ENCODE results near the gene LACTB. TPM values are rescaled to one million over a fixed set of nuclear protein-coding genes. Genes with fewer than 3 reads are reported as not detected.

LACTB gene
- total RNA-seq, 6 experiments from 2014 or later = 16.4 to 34.8 (median 21.5) TPM

DNA sequence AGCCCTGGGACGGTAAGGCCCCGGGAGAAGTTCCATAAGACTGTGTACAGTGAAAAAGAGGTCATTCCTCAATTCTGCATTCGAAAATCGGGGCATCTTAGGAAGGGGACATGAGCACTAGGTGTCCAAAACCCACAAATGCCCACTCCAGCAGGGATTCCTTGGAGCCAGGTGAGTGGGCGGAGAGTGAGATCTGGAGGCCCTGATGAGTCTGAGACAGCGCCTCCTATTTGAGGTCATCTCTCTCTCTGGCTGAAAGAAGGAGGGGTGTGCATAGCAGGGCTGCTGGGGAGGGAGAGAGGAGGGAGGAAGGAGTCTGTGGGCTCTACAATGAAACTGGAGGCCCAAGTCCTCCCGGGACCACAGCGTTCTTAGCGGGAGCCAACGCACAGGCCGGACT lies 38.1 kb upstream of the LACTB start:
- WGBS (ENCODE audit: insufficient coverage, low coverage, low lambda C conversion rate, missing lambda C conversion rate) = 89% methylated on average over 4 of the region's 11 CpGs
- DNase-seq = no peak

DNA sequence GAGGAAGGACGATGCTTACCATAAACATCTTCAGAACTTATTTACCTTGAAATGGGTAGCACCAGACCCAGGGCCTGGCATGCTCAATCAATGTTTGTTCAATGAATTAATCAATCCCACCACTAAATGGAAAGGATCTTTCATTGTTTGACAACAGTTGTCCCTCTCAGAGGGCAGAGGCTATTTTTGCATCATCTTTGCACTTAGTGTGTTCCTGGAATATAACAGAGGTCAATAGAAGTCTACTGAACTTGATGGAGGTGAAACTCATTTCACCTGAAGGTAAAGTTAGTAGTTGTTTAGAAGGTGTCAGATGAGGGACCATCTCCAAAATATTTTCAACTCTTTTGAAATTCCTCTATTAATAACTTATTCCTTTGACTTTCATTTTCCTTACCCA lies 36.9 kb upstream of the LACTB start:
- DNase-seq (no peak), ATAC-seq (peak in 2 of 4 donors; percentile 73 to 75)
- Histone ChIP-seq H3K27ac (no peak overlapping the region), H3K9me3 (no peaks in the 10 kb centered on the region), H3K27me3 (no peaks in the 10 kb centered on the region), H3K4me1 (peaks cover 0 to 14% (median 0%) of the 10 kb centered on the region in 4 donors), H3K36me3 (no peaks in the 10 kb centered on the region), H3K4me3 (no peak overlapping the region)
- TF ChIP-seq CTCF (IDR thresholded peaks at IDR 0.05) (no peak), POLR2A (IDR thresholded peaks at IDR 0.05) (no peak)
- intact Hi-C loops (cut with DNase I) = loop anchor here in 1 of 2 donors (10.0 kb wide), 1 partner anchor 240 kb away; no protein-coding TSS in a partner anchor
- WGBS (ENCODE audit: insufficient coverage, low coverage, low lambda C conversion rate, missing lambda C conversion rate) = 60% methylated on average over 1 of the region's 1 CpG

More for the DNA sequence above, 38.1 kb upstream of the LACTB start:
- H3K9me3 ChIP-seq = no peaks in the 10 kb centered on the region
- no peak for ATAC-seq
- TF ChIP-seq POLR2A (IDR thresholded peaks at IDR 0.05) (no peak), CTCF (IDR thresholded peaks at IDR 0.05) (no peak)
- H3K4me1 ChIP-seq = peaks cover 0 to 14% (median 0%) of the 10 kb centered on the region in 4 donors
- intact Hi-C loops (cut with DNase I) = loop anchor here in 1 of 2 donors (10.0 kb wide), 1 partner anchor 239 kb away; no protein-coding TSS in a partner anchor
- H3K27me3 ChIP-seq = no peaks in the 10 kb centered on the region
- no peak overlapping the region for H3K27ac ChIP-seq
- H3K4me3 ChIP-seq = no peak overlapping the region
- no peaks in the 10 kb centered on the region for H3K36me3 ChIP-seq

GRCh38 chr15:63085289-63085688 lies 36.4 kb upstream of the LACTB start:
- no peak overlapping the region for H3K4me3 ChIP-seq
- no peaks in the 10 kb centered on the region for H3K9me3 ChIP-seq
- intact Hi-C loops (cut with DNase I) = loop anchor here in 1 of 2 donors (10.0 kb wide), 1 partner anchor 240 kb away; no protein-coding TSS in a partner anchor
- TF ChIP-seq POLR2A (IDR thresholded peaks at IDR 0.05) (no peak), CTCF (IDR thresholded peaks at IDR 0.05) (no peak)
- DNase-seq (no peak), ATAC-seq (no peak)
- peaks cover 0 to 14% (median 0%) of the 10 kb centered on the region in 4 donors for H3K4me1 ChIP-seq
- H3K27ac ChIP-seq = no peak overlapping the region
- no peaks in the 10 kb centered on the region for H3K36me3 ChIP-seq
- H3K27me3 ChIP-seq = no peaks in the 10 kb centered on the region
- 86% methylated on average over 4 of the region's 4 CpGs for WGBS (ENCODE audit: insufficient coverage, low coverage, low lambda C conversion rate, missing lambda C conversion rate)

DNA sequence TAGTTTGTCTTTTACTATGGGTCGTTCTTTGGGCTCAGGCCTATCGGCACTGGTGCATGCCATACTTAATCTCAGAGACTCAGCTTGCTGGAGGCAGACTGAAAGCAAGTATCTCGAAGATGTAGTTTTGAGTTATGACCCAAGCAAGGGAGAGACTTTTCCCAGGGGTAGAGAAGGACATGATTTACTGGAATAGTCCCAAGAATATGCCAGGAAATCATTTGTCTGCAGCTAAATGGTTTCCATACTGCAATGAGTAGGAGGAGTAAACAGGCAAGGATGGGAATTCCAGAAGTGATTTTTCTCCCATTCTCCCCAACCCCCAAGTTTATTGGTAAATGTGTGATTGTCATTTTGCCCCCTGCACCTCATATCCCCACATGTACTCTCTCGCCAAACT lies 35.4 kb upstream of the LACTB start:
- Histone ChIP-seq H3K27me3 (no peaks in the 10 kb centered on the region), H3K36me3 (no peaks in the 10 kb centered on the region), H3K4me3 (no peak overlapping the region), H3K27ac (no peak overlapping the region), H3K9me3 (no peaks in the 10 kb centered on the region), H3K4me1 (peaks cover 0 to 14% (median 0%) of the 10 kb centered on the region in 4 donors)
- no peak for ATAC-seq
- WGBS (ENCODE audit: insufficient coverage, low coverage, low lambda C conversion rate, missing lambda C conversion rate) = 93% methylated on average over 4 of the region's 4 CpGs
- no peak for DNase-seq
- TF ChIP-seq POLR2A (IDR thresholded peaks at IDR 0.05) = no peak
- intact Hi-C loops (cut with DNase I) = loop anchor here in 1 of 2 donors (10.0 kb wide), 1 partner anchor 241 kb away; no protein-coding TSS in a partner anchor

GRCh38 chr15:63086947-63087346 lies 34.7 kb upstream of the LACTB start:
- 66% methylated on average over 5 of the region's 5 CpGs for WGBS (ENCODE audit: insufficient coverage, low coverage, low lambda C conversion rate, missing lambda C conversion rate)

More at GRCh38 chr15:63086947-63087346, 34.7 kb upstream of the LACTB start:
- Histone ChIP-seq H3K27ac (no peak overlapping the region), H3K4me1 (peaks cover 0 to 14% (median 0%) of the 10 kb centered on the region in 4 donors), H3K9me3 (no peaks in the 10 kb centered on the region), H3K4me3 (no peak overlapping the region), H3K36me3 (no peaks in the 10 kb centered on the region), H3K27me3 (no peaks in the 10 kb centered on the region)
- DNase-seq (no peak), ATAC-seq (no peak)
- intact Hi-C loops (cut with DNase I) = loop anchor here in 1 of 2 donors (10.0 kb wide), 1 partner anchor 242 kb away; no protein-coding TSS in a partner anchor
- TF ChIP-seq POLR2A (IDR thresholded peaks at IDR 0.05) = no peak
